Urinary bladder (tissue), 4 donors: ENCODE measurements around the gene YOD1. TPM values are rescaled to one million over a fixed set of nuclear protein-coding genes. Genes with fewer than 3 reads are reported as not detected.
A peak's percentile ranks its signal among the peaks of the same experiment; 100 is the strongest.

Experiments
- DNase-seq: peaks from one replicate; pipeline ENCODE4 v3.0.0-alpha.2; 2015; ENCODE audit errors: extremely low spot score
- H3K27ac ChIP-seq: one replicate; pipeline ENCODE4 v1.5.1; 2013; ENCODE audit warnings: low read depth, mild to moderate bottlenecking, moderate library complexity
- H3K36me3 ChIP-seq: one replicate; pipeline ENCODE4 v1.6.1; 2013; ENCODE audit warnings: mild to moderate bottlenecking, moderate library complexity; ENCODE audit not compliant: insufficient read depth
- H3K4me1 ChIP-seq: one replicate; pipeline ENCODE4 v1.6.1; 2013; ENCODE audit warnings: mild to moderate bottlenecking, moderate library complexity; ENCODE audit not compliant: insufficient read depth
- H3K4me3 ChIP-seq: one replicate; pipeline ENCODE4 v1.5.1; 2013; ENCODE audit warnings: low read depth, low read length
- WGBS: extraction: QIAGEN DNeasy Blood & Tissue Kit; methylation state at CpG from one replicate; pipeline ENCODE4 v1.1.7; 2013; 5-methylcytosine and 5-hydroxymethylcytosine counted together
- polyA plus RNA-seq: library from polyadenylated mRNA; stranded (reverse); fragments of 200-250 nt; gene quantifications from one replicate; pipeline ENCODE4 v1.2.3, GENCODE V29; 2013
- total RNA-seq: library from RNA; depleted of rRNA; stranded (reverse); fragments of >200 nt; gene quantifications from one replicate; pipeline ENCODE4 v1.2.3, GENCODE V29; 2014
- donor health status: healthy with polysubstance abuse.
- donor health status: healthy.

Gene YOD1
- total RNA-seq (18.1 TPM), polyA plus RNA-seq (2.8 TPM)

- no peak for DNase-seq
- peaks cover 2% of the 10 kb centered on the region for H3K36me3 ChIP-seq
- H3K27ac ChIP-seq: peak within 1 kb of the TSS; percentile 78
- WGBS: 52% methylated on average over 15 of the region's 15 CpGs
- H3K4me3 ChIP-seq: peak within 1 kb of the TSS; percentile 69
- H3K4me1 ChIP-seq: no peaks in the 10 kb centered on the region
These were observed at the start of gene YOD1 for GRCh38 chr1:207051191-207051943. Gene YOD1 (minus strand): TSS chr1:207051208. CDS start chr1:207051030, 178 bp downstream.

GRCh38 chr1:207097871-207098324, 46.9 kb upstream of the YOD1 start:
- 86% methylated on average over 3 of the region's 3 CpGs for WGBS
- no peak for DNase-seq
- Histone ChIP-seq H3K4me1 (no peaks in the 10 kb centered on the region), H3K36me3 (no peaks in the 10 kb centered on the region), H3K4me3 (no peak overlapping the region), H3K27ac (no peak overlapping the region)

- Histone ChIP-seq H3K36me3 (no peaks in the 10 kb centered on the region), H3K4me3 (no peak overlapping the region), H3K27ac (no peak overlapping the region), H3K4me1 (no peaks in the 10 kb centered on the region)
- 48% methylated on average over 2 of the region's 2 CpGs for WGBS
- DNase-seq: no peak
These were observed 42.9 kb upstream of the YOD1 start for GRCh38 chr1:207093944-207094343.

- whole genome bisulfite sequencing: 87% methylated on average over 4 of the region's 4 CpGs
- DNase-seq: no peak
These were observed 40.3 kb upstream of the YOD1 start for GRCh38 chr1:207091200-207091908.

GRCh38 chr1:207089627-207090355, 38.8 kb upstream of the YOD1 start:
- Histone ChIP-seq H3K36me3 (no peaks in the 10 kb centered on the region), H3K27ac (no peak overlapping the region), H3K4me3 (peak overlapping the region; percentile 26), H3K4me1 (no peaks in the 10 kb centered on the region)
- WGBS: 76% methylated on average over 17 of the region's 17 CpGs
- DNase-seq: no peak

More at GRCh38 chr1:207091200-207091908, 40.3 kb upstream of the YOD1 start:
- Histone ChIP-seq H3K36me3 (no peaks in the 10 kb centered on the region), H3K4me3 (no peak overlapping the region), H3K4me1 (no peaks in the 10 kb centered on the region), H3K27ac (no peak overlapping the region)

GRCh38 chr1:207088701-207089626, 38.0 kb upstream of the YOD1 start, which contains the start of gene C4BPB:
Gene C4BPB (plus strand): TSS chr1:207088860. CDS start chr1:207089532, 672 bp downstream.
- Histone ChIP-seq H3K4me1 (no peaks in the 10 kb centered on the region), H3K27ac (no peak within 1 kb of the TSS), H3K36me3 (no peaks in the 10 kb centered on the region), H3K4me3 (peak within 1 kb of the TSS; percentile 26)
- 76% methylated on average over 9 of the region's 9 CpGs for WGBS
- no peak for DNase-seq

- no peaks in the 10 kb centered on the region for H3K4me1 ChIP-seq
- H3K27ac ChIP-seq: no peak overlapping the region
- H3K4me3 ChIP-seq: no peak overlapping the region
- no peak for DNase-seq
- H3K36me3 ChIP-seq: no peaks in the 10 kb centered on the region
- 51% methylated on average over 2 of the region's 2 CpGs for WGBS
These were observed 37.2 kb upstream of the YOD1 start for GRCh38 chr1:207088161-207088560.

- H3K36me3 ChIP-seq: no peaks in the 10 kb centered on the region
- no peak overlapping the region for H3K4me3 ChIP-seq
- 67% methylated on average over 3 of the region's 3 CpGs for WGBS
- no peaks in the 10 kb centered on the region for H3K4me1 ChIP-seq
- no peak for DNase-seq
- no peak overlapping the region for H3K27ac ChIP-seq
These were observed 34.9 kb upstream of the YOD1 start for GRCh38 chr1:207085887-207086286.

GRCh38 chr1:207084701-207085180, 33.7 kb upstream of the YOD1 start:
- no peaks in the 10 kb centered on the region for H3K36me3 ChIP-seq
- H3K4me3 ChIP-seq: no peak overlapping the region
- 27% methylated on average over 8 of the region's 8 CpGs for WGBS
- peak; percentile 25 for DNase-seq
- no peaks in the 10 kb centered on the region for H3K4me1 ChIP-seq
- no peak overlapping the region for H3K27ac ChIP-seq

GRCh38 chr1:207084232-207084631, 33.2 kb upstream of the YOD1 start:
- WGBS: 37% methylated on average over 2 of the region's 2 CpGs
- Histone ChIP-seq H3K4me3 (no peak overlapping the region), H3K4me1 (no peaks in the 10 kb centered on the region), H3K27ac (no peak overlapping the region), H3K36me3 (no peaks in the 10 kb centered on the region)
- no peak for DNase-seq

- 87% methylated on average over 2 of the region's 2 CpGs for WGBS
- Histone ChIP-seq H3K27ac (no peak overlapping the region), H3K4me1 (no peaks in the 10 kb centered on the region), H3K36me3 (no peaks in the 10 kb centered on the region), H3K4me3 (no peak overlapping the region)
- no peak for DNase-seq
These were observed 30.8 kb upstream of the YOD1 start for GRCh38 chr1:207081806-207082205.

GRCh38 chr1:207081088-207081487, 30.1 kb upstream of the YOD1 start:
- WGBS: 59% methylated on average over 2 of the region's 2 CpGs
- Histone ChIP-seq H3K4me1 (no peaks in the 10 kb centered on the region), H3K4me3 (no peak overlapping the region), H3K36me3 (no peaks in the 10 kb centered on the region), H3K27ac (no peak overlapping the region)
- DNase-seq: no peak
